ENCODE measurements around the gene CARD19. TPM values are rescaled to one million over a fixed set of nuclear protein-coding genes. Genes with fewer than 3 reads are reported as not detected.

Gene CARD19
- total RNA-seq, 2 experiments from 2014 or later: 80.4 to 83.5 TPM

GRCh38 chr9:93155716-93156474, 59.9 kb downstream of the CARD19 start:
- H3K27ac Mint-ChIP-seq: peak overlapping the region; percentile 75
- H3K9me3 Mint-ChIP-seq: peaks cover 5% of the 10 kb centered on the region
- H3K4me1 Mint-ChIP-seq: peaks cover 31% of the 10 kb centered on the region
- no peak for DNase-seq
- no peak overlapping the region for H3K4me3 Mint-ChIP-seq
- no peaks in the 10 kb centered on the region for H3K27me3 Mint-ChIP-seq
- ChIA-PET CTCF (interaction anchor here (0.7 to 2.3 kb wide), 5 partner anchors 12 to 152 kb away, joined by 3 to 17 read pairs (median 4); partner anchors contain the start of gene CARD19), POLR2A (interaction anchor here (0.9 to 1.3 kb wide), 13 partner anchors 10 to 410 kb away, joined by 3 to 9 read pairs (median 4); partner anchors contain the start of genes CARD19, FAM120AOS and NINJ1)
- H3K36me3 Mint-ChIP-seq (ENCODE audit: low read depth): peaks cover 6% of the 10 kb centered on the region

- Mint-ChIP-seq H3K27me3 (no peaks in the 10 kb centered on the region), H3K36me3 (ENCODE audit: low read depth) (peaks cover 6% of the 10 kb centered on the region), H3K4me1 (peaks cover 31% of the 10 kb centered on the region), H3K4me3 (no peak overlapping the region), H3K27ac (peak overlapping the region; percentile 75), H3K9me3 (peaks cover 5% of the 10 kb centered on the region)
- CTCF ChIA-PET: interaction anchor here (0.7 to 2.3 kb wide), 6 partner anchors 15 to 153 kb away, joined by 3 to 17 read pairs (median 4); partner anchors contain the start of gene CARD19
- POLR2A ChIA-PET: interaction anchor here (0.9 to 1.3 kb wide), 14 partner anchors 10 to 409 kb away, joined by 3 to 9 read pairs (median 4); partner anchors contain the start of genes CARD19, FAM120AOS and NINJ1
- DNase-seq: peak; percentile 72
Observed at GRCh38 chr9:93156475-93157008, 60.5 kb downstream of the CARD19 start.

GRCh38 chr9:93159601-93160471, 63.8 kb downstream of the CARD19 start:
- Mint-ChIP-seq H3K9me3 (peaks cover 5% of the 10 kb centered on the region), H3K4me3 (no peak overlapping the region), H3K27ac (no peak overlapping the region), H3K27me3 (no peaks in the 10 kb centered on the region), H3K4me1 (peaks cover 29% of the 10 kb centered on the region), H3K36me3 (ENCODE audit: low read depth) (peaks cover 6% of the 10 kb centered on the region)
- ChIA-PET POLR2A (no interaction called here), CTCF (interaction anchor here (1.0 to 1.5 kb wide), 4 partner anchors 9 to 147 kb away, joined by 3 to 10 read pairs (median 3); no protein-coding TSS in a partner anchor)
- DNase-seq: peak; percentile 74

- Mint-ChIP-seq H3K27me3 (no peaks in the 10 kb centered on the region), H3K36me3 (ENCODE audit: low read depth) (no peaks in the 10 kb centered on the region), H3K9me3 (no peaks in the 10 kb centered on the region), H3K4me1 (peaks cover 11% of the 10 kb centered on the region), H3K27ac (no peak overlapping the region), H3K4me3 (no peak overlapping the region)
- ChIA-PET CTCF (interaction anchor here (0.7 to 0.8 kb wide), 2 partner anchors 13 to 140 kb away, joined by 3 to 5 read pairs; no protein-coding TSS in a partner anchor), POLR2A (no interaction called here)
- no peak for DNase-seq
Observed at GRCh38 chr9:93161786-93162562, 66.0 kb downstream of the CARD19 start.

Other genes starting within 250 kb of the CARD19 start
- 10 to 100 TPM; 12.7 to 13.2 TPM for gene ZNF484, start 218.2 kb upstream of the CARD19 start, total RNA-seq
- 100 to 1,000 TPM; 102 to 104 TPM for gene FGD3, start 148.7 kb upstream of the CARD19 start, total RNA-seq
- gene SUSD3, start 37.5 kb upstream of the CARD19 start, total RNA-seq: 10 to 100 TPM; 69.6 to 71.4 TPM
- 10 to 100 TPM; 36.9 to 37.4 TPM for gene NINJ1, start 38.0 kb downstream of the CARD19 start, total RNA-seq
- gene WNK2, start 87.9 kb downstream of the CARD19 start, total RNA-seq: under 1 TPM in 1 of 2 experiments, not detected in 1; 0.05 TPM

Data from activated CD4-positive, alpha-beta memory T cell treated with anti-CD3 and anti-CD28 coated beads, Interleukin-2, amount 10 ng/mL, durations not matched to agents 7 days and 5 days (primary cell).